B cell (primary cell): ENCODE measurements around the gene SLU7. TPM values are rescaled to one million over a fixed set of nuclear protein-coding genes. Genes with fewer than 3 reads are reported as not detected.

Source experiments
- ATAC-seq: fragments of 200-7000 bp; cut with Tn5 transposase; one replicate; pipeline ENCODE4 v1.10.0; 2021; ENCODE audit warnings: low read depth, mild to moderate bottlenecking, moderate number of reproducible peaks, moderate library complexity
- CTCF ChIA-PET: fragments of 350-600 bp; sonication (Branson Sonifier 250); formaldehyde crosslinking; loops from one replicate; lab custom pipeline; 2021; ENCODE audit warnings: antibody characterized with exemption, inconsistent platforms; lab: Charles Lee
- POLR2A ChIA-PET: fragments of 350-600 bp; sonication (Branson Sonifier 250); formaldehyde crosslinking; loops from one replicate; lab custom pipeline; 2021; ENCODE audit warnings: antibody characterized with exemption; lab: Charles Lee
- DNase-seq: peaks from one replicate; pipeline ENCODE4 v3.0.0; 2013
- H2AFZ ChIP-seq: 2 replicates; pipeline ENCODE4 v1.6.1; 2012; ENCODE audit warnings: mild to moderate bottlenecking, low read depth, low read length; ENCODE audit not compliant: insufficient read depth, poor library complexity, severe bottlenecking
- H3K27ac ChIP-seq, 2 donors: 1 replicate in 1 of 2; 2 replicates in 1 of 2; pipeline ENCODE4 v1.5.1; 2012 to 2013; ENCODE audit warnings: low read length in 2 of 2, mild to moderate bottlenecking in 2 of 2, moderate library complexity in 1 of 2
- H3K27me3 ChIP-seq, 4 experiments: fragments of 200-600 bp in 1 of 4; sonication (generic) in 1 of 4; replicated peaks in 1 of 4; 1 replicate in 2 of 4; 2 replicates in 2 of 4; pipeline versions ENCODE4 v1.6.1 to v1.7.0; 2013 to 2016; ENCODE audit warnings: low read length in 3 of 4, mild to moderate bottlenecking in 2 of 4, mixed read lengths in 1 of 4, moderate library complexity in 1 of 4; ENCODE audit not compliant: insufficient read depth in 4 of 4, control insufficient read depth in 3 of 4; ENCODE audit errors: control extremely low read depth in 1 of 4
- H3K36me3 ChIP-seq, 2 experiments: replicated peaks in 1 of 2; 1 replicate in 1 of 2; 2 replicates in 1 of 2; pipeline versions ENCODE4 v1.6.1 to v1.7.1; 2013; ENCODE audit warnings: low read length in 1 of 2; ENCODE audit not compliant: insufficient read depth in 2 of 2, control insufficient read depth in 1 of 2; ENCODE audit errors: control extremely low read depth in 1 of 2, extremely low read depth in 1 of 2
- H3K4me1 ChIP-seq, 2 donors: fragments of 200-600 bp in 1 of 2; sonication (generic) in 1 of 2; 1 replicate in 1 of 2; 2 replicates in 1 of 2; pipeline versions ENCODE4 v1.5.1 to v1.6.1; 2013 to 2017; ENCODE audit warnings: low read length in 2 of 2; ENCODE audit not compliant: control insufficient read depth in 2 of 2, insufficient read depth in 2 of 2
- H3K4me2 ChIP-seq: replicated peaks from 2 replicates; pipeline ENCODE3; 2012; ENCODE audit warnings: mild to moderate bottlenecking, low read depth, low read length; ENCODE audit not compliant: poor library complexity, severe bottlenecking
- H3K4me3 ChIP-seq, 5 experiments: fragments of 200-600 bp in 1 of 5; sonication (generic) in 1 of 5; 1 replicate in 3 of 5; 2 replicates in 2 of 5; pipeline versions ENCODE4 v1.5.1 to v1.7.0; 2011 to 2016; ENCODE audit warnings: low read length in 4 of 5, mild to moderate bottlenecking in 4 of 5, low read depth in 2 of 5, control low read depth in 1 of 5, moderate library complexity in 1 of 5; ENCODE audit not compliant: insufficient read depth in 1 of 5; ENCODE audit errors: control extremely low read depth in 1 of 5, extremely low read depth in 1 of 5
- H3K79me2 ChIP-seq: fragments of 200-600 bp; sonication (generic); one replicate; pipeline ENCODE4 v1.6.0; 2016; ENCODE audit warnings: low read length; ENCODE audit not compliant: control insufficient read depth, insufficient read depth
- H3K9ac ChIP-seq: fragments of 200-600 bp; sonication (generic); 2 replicates; pipeline ENCODE4 v1.6.1; 2017; ENCODE audit warnings: mild to moderate bottlenecking, low read length, moderate library complexity
- H3K9me3 ChIP-seq, 3 donors: one replicate each; pipeline versions ENCODE4 v1.6.1 to v1.7.1; 2013; ENCODE audit warnings: low read length in 2 of 3; ENCODE audit not compliant: control insufficient read depth in 2 of 3, insufficient read depth in 1 of 3; ENCODE audit errors: control extremely low read depth in 1 of 3
- H4K20me1 ChIP-seq: 2 replicates; pipeline ENCODE4 v1.6.0; 2012; ENCODE audit warnings: mild to moderate bottlenecking, low read length; ENCODE audit not compliant: insufficient read depth, control insufficient read depth, poor library complexity, severe bottlenecking
- H3K27ac Mint-ChIP-seq: one replicate; pipeline ENCODE4 v1.8.0; 2021; ENCODE audit warnings: mixed read lengths
- H3K27me3 Mint-ChIP-seq: one replicate; pipeline ENCODE4 v1.8.0; 2021; ENCODE audit warnings: mixed read lengths
- H3K4me1 Mint-ChIP-seq: one replicate; pipeline ENCODE4 v1.8.0; 2021; ENCODE audit warnings: mixed read lengths
- H3K4me3 Mint-ChIP-seq: one replicate; pipeline ENCODE4 v1.8.0; 2021; ENCODE audit warnings: mixed read lengths
- H3K9me3 Mint-ChIP-seq: one replicate; pipeline ENCODE4 v1.8.0; 2022; ENCODE audit warnings: mixed read lengths; ENCODE audit not compliant: insufficient read depth
- CTCF ChIP-seq: fragments of 200-600 bp; IDR thresholded peaks from one replicate; pipeline ENCODE4 v1.8.0; 2022; ENCODE audit warnings: antibody characterized with exemption, mild to moderate bottlenecking
- EZH2 ChIP-seq: IDR thresholded peaks from 2 replicates; pipeline ENCODE4 v1.6.1; 2012; ENCODE audit warnings: borderline replicate concordance, low read depth, mild to moderate bottlenecking, moderate library complexity, low read length; ENCODE audit not compliant: insufficient read depth, poor library complexity, severe bottlenecking
- WGBS: methylation state at CpG from one replicate; pipeline ENCODE4 v1.1.5; 2013; ENCODE audit warnings: missing lambda C conversion rate; ENCODE audit not compliant: insufficient coverage; 5-methylcytosine and 5-hydroxymethylcytosine counted together
- intact Hi-C: fragments of 100-400 bp; cut with micrococcal nuclease; formaldehyde crosslinking; loops from one replicate; pipeline ENCODE4 v1.10.0; 2022
- polyA plus RNA-seq: library from polyadenylated mRNA; depleted of rRNA; stranded (reverse); fragments of >200 nt; gene quantifications from 2 replicates; pipeline ENCODE4 v1.2.3, GENCODE V29; 2012
- total RNA-seq, 2 donors: library from RNA; stranded (reverse); fragments of 120-200 nt in 1 of 2; gene quantifications; 1 replicate in 1 of 2; 2 replicates in 1 of 2; pipeline versions ENCODE4 v1.2.3 to v1.2.4, GENCODE V29; 2013 to 2022

Gene SLU7
- total and polyA plus RNA-seq, 2 donors (not counting 1 experiment from before 2014, with no cell fraction given), result 30.8 to 68.3 TPM

- Histone ChIP-seq H3K27ac (no peak overlapping the region), H3K4me3 (no peak overlapping the region), H3K9me3 (no peaks in the 10 kb centered on the region), H3K79me2 (no peaks in the 10 kb centered on the region), H3K36me3 (no peaks in the 10 kb centered on the region), H4K20me1 (no peaks in the 10 kb centered on the region), H3K9ac (no peak overlapping the region), H3K4me1 (peaks cover 0 to 4% of the 10 kb centered on the region in 2 donors), H2AFZ (no peak overlapping the region), H3K27me3 (no peaks in the 10 kb centered on the region), H3K4me2 (no peak overlapping the region)
- ChIA-PET CTCF (interaction anchor here (0.6 to 4.9 kb wide), 6 partner anchors 12 to 66 kb away, joined by 3 to 89 read pairs (median 21); no protein-coding TSS in a partner anchor), POLR2A (no interaction called here)
- ATAC-seq (no peak), DNase-seq (no peak)
- H3K9me3 Mint-ChIP-seq, result no peaks in the 10 kb centered on the region
- peaks cover 22% of the 10 kb centered on the region for H3K4me1 Mint-ChIP-seq
- H3K4me3 Mint-ChIP-seq, result no peak overlapping the region
- no CpG with 5 or more reads among the region's 1 CpG for WGBS
- H3K27me3 Mint-ChIP-seq, result no peaks in the 10 kb centered on the region
- no peak overlapping the region for H3K27ac Mint-ChIP-seq
- TF ChIP-seq CTCF, result no peak
- TF ChIP-seq EZH2, result no peak
- intact Hi-C loops, result no loop called here
These were observed 22.5 kb upstream of the SLU7 start for GRCh38 chr5:160441311-160441781.

GRCh38 chr5:160439205-160439600 lies 20.3 kb upstream of the SLU7 start:
- intact Hi-C loops, result loop anchor here (1.0 to 10.0 kb wide), 3 partner anchors 20 to 1106 kb away; partner anchors contain the start of genes GABRB2 and SLU7
- ChIA-PET POLR2A (interaction anchor here (1.1 to 1.3 kb wide), 2 partner anchors 20 to 28 kb away, joined by 5 to 7 read pairs; partner anchors contain the start of gene SLU7), CTCF (interaction anchor here (0.8 to 4.9 kb wide), 30 partner anchors 9 to 430 kb away, joined by 3 to 89 read pairs (median 10); partner anchors contain the start of genes PTTG1, SLU7 and TTC1)
- no peaks in the 10 kb centered on the region for H3K9me3 ChIP-seq
- H3K27ac Mint-ChIP-seq, result peak overlapping the region; percentile 89
- H3K36me3 ChIP-seq, result no peaks in the 10 kb centered on the region
- peaks cover 40% of the 10 kb centered on the region for H3K4me1 Mint-ChIP-seq
- peak overlapping the region; percentile 85 for H3K4me2 ChIP-seq
- peak overlapping the region; percentile 71 for H3K9ac ChIP-seq
- 0% methylated on average over 8 of the region's 11 CpGs for WGBS
- peak overlapping the region; percentile 84 for H2AFZ ChIP-seq
- H3K4me3 ChIP-seq, result peak overlapping the region; percentile 44 to 83 (median 64)
- H3K4me1 ChIP-seq, result peaks cover 15 to 21% of the 10 kb centered on the region in 2 donors
- TF ChIP-seq CTCF (peak; percentile 79), EZH2 (no peak)
- peak overlapping the region; percentile 92 for H3K4me3 Mint-ChIP-seq
- no peaks in the 10 kb centered on the region for H3K9me3 Mint-ChIP-seq
- H3K27me3 Mint-ChIP-seq, result no peaks in the 10 kb centered on the region
- H3K27ac ChIP-seq, result peak overlapping the region; percentile 14 to 54
- H4K20me1 ChIP-seq, result no peaks in the 10 kb centered on the region
- DNase-seq, result peak; percentile 91
- no peaks in the 10 kb centered on the region for H3K27me3 ChIP-seq
- peaks cover 5% of the 10 kb centered on the region for H3K79me2 ChIP-seq
- peak; percentile 80 for ATAC-seq
